ENCODE measurements around the gene GRB10. TPM values are rescaled to one million over a fixed set of nuclear protein-coding genes. Genes with fewer than 3 reads are reported as not detected.

The GRB10 gene
- total RNA-seq, 1 experiment from 2014 or later, result 47.9 TPM

DNA sequence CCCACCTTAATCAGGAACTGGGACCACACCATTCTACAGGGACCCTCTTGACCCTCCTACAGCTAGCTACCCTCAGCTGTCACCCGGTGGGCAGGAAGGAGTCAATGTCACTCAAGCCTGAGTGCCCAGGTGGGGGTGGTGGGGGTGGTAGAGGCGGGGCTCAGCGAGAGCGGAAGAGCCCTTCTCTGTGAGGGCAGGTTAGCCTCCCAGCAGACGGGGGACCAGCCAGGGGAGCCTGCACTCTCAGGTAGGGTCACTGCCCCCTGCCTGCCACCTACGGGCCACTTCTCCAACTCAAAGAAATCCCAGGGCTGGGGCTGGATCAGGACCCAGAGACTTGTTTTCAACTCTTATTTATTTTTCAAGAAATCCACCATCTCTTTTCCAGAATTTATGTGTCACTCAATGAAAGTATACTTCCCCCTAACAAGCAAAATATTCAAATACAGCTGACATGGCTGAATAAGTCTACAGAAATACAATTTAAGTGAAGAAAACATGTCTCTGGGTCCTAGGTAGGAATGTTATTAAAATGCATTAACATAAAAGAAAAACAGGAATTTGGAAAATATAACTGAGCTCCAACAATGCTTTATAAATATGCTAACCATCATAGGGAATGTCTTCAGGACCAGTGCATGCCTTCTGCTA is 154.1 kb downstream of the GRB10 start:
- H3K79me2 ChIP-seq (ENCODE audit: low read depth), result no peaks in the 10 kb centered on the region
- no peaks in the 10 kb centered on the region for H3K9me3 ChIP-seq (ENCODE audit: insufficient read depth, low read depth)
- no peaks in the 10 kb centered on the region for H3K9me2 ChIP-seq (ENCODE audit: insufficient read depth)
- no peak overlapping the region for H2AFZ ChIP-seq
- no peaks in the 10 kb centered on the region for H3K27me3 ChIP-seq (ENCODE audit: insufficient read depth, low read depth)
- ChIA-PET POLR2A (ENCODE audit: unreplicated experiment) (no interaction called here), CTCF (no interaction called here)
- peaks cover 42% of the 10 kb centered on the region for H4K20me1 ChIP-seq (ENCODE audit: insufficient read depth)
- no TSS peak for BruUV-seq (replicated peaks)
- peaks cover 3% of the 10 kb centered on the region; the same call in 1 of the 2 replicates for H3K36me3 ChIP-seq (ENCODE audit: low read depth)
- H3F3A ChIP-seq (ENCODE audit: insufficient read depth, low read depth), result no peaks in the 10 kb centered on the region
- no peak overlapping the region for H3K4me2 ChIP-seq
- DNase-seq, result no peak
- no peaks in the 10 kb centered on the region for H3K4me1 ChIP-seq (replicated peaks; ENCODE audit: insufficient read depth)
- no peak overlapping the region for H3K4me3 ChIP-seq
- no peak overlapping the region for H3K27ac ChIP-seq
- TF ChIP-seq, protein P1, sequence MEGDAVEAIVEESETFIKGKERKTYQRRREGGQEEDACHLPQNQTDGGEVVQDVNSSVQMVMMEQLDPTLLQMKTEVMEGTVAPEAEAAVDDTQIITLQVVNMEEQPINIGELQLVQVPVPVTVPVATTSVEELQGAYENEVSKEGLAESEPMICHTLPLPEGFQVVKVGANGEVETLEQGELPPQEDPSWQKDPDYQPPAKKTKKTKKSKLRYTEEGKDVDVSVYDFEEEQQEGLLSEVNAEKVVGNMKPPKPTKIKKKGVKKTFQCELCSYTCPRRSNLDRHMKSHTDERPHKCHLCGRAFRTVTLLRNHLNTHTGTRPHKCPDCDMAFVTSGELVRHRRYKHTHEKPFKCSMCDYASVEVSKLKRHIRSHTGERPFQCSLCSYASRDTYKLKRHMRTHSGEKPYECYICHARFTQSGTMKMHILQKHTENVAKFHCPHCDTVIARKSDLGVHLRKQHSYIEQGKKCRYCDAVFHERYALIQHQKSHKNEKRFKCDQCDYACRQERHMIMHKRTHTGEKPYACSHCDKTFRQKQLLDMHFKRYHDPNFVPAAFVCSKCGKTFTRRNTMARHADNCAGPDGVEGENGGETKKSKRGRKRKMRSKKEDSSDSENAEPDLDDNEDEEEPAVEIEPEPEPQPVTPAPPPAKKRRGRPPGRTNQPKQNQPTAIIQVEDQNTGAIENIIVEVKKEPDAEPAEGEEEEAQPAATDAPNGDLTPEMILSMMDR (conservative IDR thresholded peaks at IDR 0.05), result no peak
- no peak for TF ChIP-seq EZH2 (IDR thresholded peaks at IDR 0.05; ENCODE audit: low read depth)
- intact Hi-C loops (cut with micrococcal nuclease; ENCODE audit: unreplicated experiment), result loop anchor here (5.0 kb wide), 1 partner anchor 49 kb away; no protein-coding TSS in a partner anchor

DNA sequence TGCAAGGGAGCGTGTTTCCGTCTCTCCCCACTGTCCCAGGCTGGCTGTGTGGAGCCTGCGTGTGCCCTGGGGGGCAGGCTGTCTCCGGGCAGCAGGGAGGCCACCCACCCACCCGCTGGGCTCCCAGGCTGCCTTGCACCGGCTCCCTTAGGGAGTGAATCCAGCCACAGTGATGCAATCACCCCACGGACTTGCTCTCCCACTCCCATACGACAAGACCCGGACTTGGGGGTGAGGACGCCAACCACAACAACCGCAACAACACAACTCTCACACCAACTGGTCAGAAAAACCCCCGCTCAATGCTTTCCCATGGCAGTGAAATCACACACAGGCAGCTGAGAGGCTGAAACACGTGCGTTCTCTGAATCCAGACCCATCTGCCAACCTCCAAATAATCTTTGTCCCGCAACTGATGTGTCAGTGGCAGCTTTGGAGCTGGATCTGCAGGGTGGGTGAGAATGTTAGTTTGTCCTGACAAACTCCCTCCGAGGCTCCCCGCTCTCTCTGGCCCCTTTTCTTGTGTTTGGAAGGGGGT is 154.8 kb downstream of the GRB10 start:
- Histone ChIP-seq H3K27me3 (ENCODE audit: insufficient read depth, low read depth) (no peaks in the 10 kb centered on the region), H3K9me2 (ENCODE audit: insufficient read depth) (no peaks in the 10 kb centered on the region), H4K20me1 (ENCODE audit: insufficient read depth) (peaks cover 36% of the 10 kb centered on the region), H3K36me3 (ENCODE audit: low read depth) (peaks cover 3% of the 10 kb centered on the region; the same call in 1 of the 2 replicates), H3F3A (ENCODE audit: insufficient read depth, low read depth) (no peaks in the 10 kb centered on the region), H3K4me3 (no peak overlapping the region), H3K9me3 (ENCODE audit: insufficient read depth, low read depth) (no peaks in the 10 kb centered on the region), H2AFZ (no peak overlapping the region), H3K4me2 (no peak overlapping the region), H3K79me2 (ENCODE audit: low read depth) (no peaks in the 10 kb centered on the region), H3K4me1 (replicated peaks; ENCODE audit: insufficient read depth) (no peaks in the 10 kb centered on the region), H3K27ac (no peak overlapping the region)
- no peak for DNase-seq
- TF ChIP-seq, protein P1 (conservative IDR thresholded peaks at IDR 0.05), result no peak
- TF ChIP-seq EZH2 (IDR thresholded peaks at IDR 0.05; ENCODE audit: low read depth), result no peak
- intact Hi-C loops (cut with micrococcal nuclease; ENCODE audit: unreplicated experiment), result loop anchor here (5.0 kb wide), 1 partner anchor 49 kb away; no protein-coding TSS in a partner anchor
- no TSS peak for BruUV-seq (replicated peaks)
- ChIA-PET POLR2A (ENCODE audit: unreplicated experiment) (no interaction called here), CTCF (no interaction called here)

DNA sequence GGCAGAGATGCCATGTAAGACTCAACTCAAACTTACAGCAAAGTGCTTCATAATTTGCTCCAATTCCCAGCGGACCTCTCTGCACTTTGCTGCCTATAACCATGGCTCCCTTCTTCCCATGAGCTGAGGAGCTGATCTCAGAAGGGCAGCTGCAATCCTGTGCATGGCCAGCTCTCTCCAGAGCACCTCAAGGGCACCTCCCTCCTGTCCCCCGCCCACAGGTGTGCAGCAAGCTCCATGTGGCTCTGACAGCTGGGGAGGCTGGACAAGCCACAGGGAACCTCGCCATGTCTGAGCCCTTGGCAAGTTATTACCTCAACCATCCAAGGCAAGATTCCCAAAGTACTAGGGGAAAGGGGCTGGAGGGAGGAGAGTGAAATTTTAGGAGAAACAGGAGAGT is 156.4 kb downstream of the GRB10 start:
- no peaks in the 10 kb centered on the region for H3K79me2 ChIP-seq (ENCODE audit: low read depth)
- H3K4me2 ChIP-seq, result no peak overlapping the region
- intact Hi-C loops (cut with micrococcal nuclease; ENCODE audit: unreplicated experiment), result loop anchor here (5.0 kb wide), 1 partner anchor 51 kb away; no protein-coding TSS in a partner anchor
- ChIA-PET CTCF (no interaction called here), POLR2A (ENCODE audit: unreplicated experiment) (no interaction called here)
- no peaks in the 10 kb centered on the region for H3K4me1 ChIP-seq (replicated peaks; ENCODE audit: insufficient read depth)
- H2AFZ ChIP-seq, result no peak overlapping the region
- H3K4me3 ChIP-seq, result no peak overlapping the region
- H3K9me3 ChIP-seq (ENCODE audit: insufficient read depth, low read depth), result no peaks in the 10 kb centered on the region
- H3K36me3 ChIP-seq (ENCODE audit: low read depth), result peaks cover 3% of the 10 kb centered on the region; the same call in 1 of the 2 replicates
- H3K9me2 ChIP-seq (ENCODE audit: insufficient read depth), result no peaks in the 10 kb centered on the region
- TF ChIP-seq, protein P1 (conservative IDR thresholded peaks at IDR 0.05), result no peak
- TF ChIP-seq EZH2 (IDR thresholded peaks at IDR 0.05; ENCODE audit: low read depth), result no peak
- no peak for DNase-seq
- BruUV-seq (replicated peaks), result no TSS peak
- no peak overlapping the region for H3K27ac ChIP-seq
- no peaks in the 10 kb centered on the region for H3K27me3 ChIP-seq (ENCODE audit: insufficient read depth, low read depth)
- no peaks in the 10 kb centered on the region for H3F3A ChIP-seq (ENCODE audit: insufficient read depth, low read depth)
- H4K20me1 ChIP-seq (ENCODE audit: insufficient read depth), result peaks cover 20% of the 10 kb centered on the region
